HepG2 (cell line): ENCODE measurements around the gene C6orf132. TPM values are rescaled to one million over a fixed set of nuclear protein-coding genes. Genes with fewer than 3 reads are reported as not detected.

Source experiments
- ZBTB40 ChIP-seq, 2 experiments: fragments of 450-650 bp in 1 of 2; sonication (generic) in 1 of 2; formaldehyde crosslinking in 1 of 2; IDR thresholded peaks; 2 replicates each; pipeline versions ENCODE4 v1.6.1 to v1.8.0; 2016 to 2022; ENCODE audit warnings: antibody characterized with exemption in 1 of 2, mild to moderate bottlenecking in 1 of 2, missing genetic modification reagents in 1 of 2
- ZNF816 ChIP-seq: sonication (generic); formaldehyde crosslinking; IDR thresholded peaks from 2 replicates; pipeline ENCODE4 v1.8.0; 2022; ENCODE audit warnings: missing genetic modification reagents, mild to moderate bottlenecking, borderline replicate concordance
- polyA plus RNA-seq, 8 experiments: library from polyadenylated mRNA; depleted of rRNA in 3 of 8; stranded (reverse) in 7 of 8; unstranded in 1 of 8; fragments of >200 nt; fragmentation: Illumina TruSeq in 4 of 8; extraction: Trizol in 4 of 8; gene quantifications; 2 replicates each; pipeline versions ENCODE4 v1.2.1 to v1.2.3, GENCODE V29; 2011 to 2016; ENCODE audit warnings: low read depth in 4 of 8, missing spikeins in 1 of 8, mixed read lengths in 1 of 8; ENCODE audit not compliant: insufficient read depth in 1 of 8
- total RNA-seq, 5 experiments: library from RNA; depleted of rRNA; stranded (reverse); fragments of >200 nt; fragmentation: Illumina TruSeq; extraction: Trizol; gene quantifications; 2 replicates each; pipeline ENCODE4 v1.2.3, GENCODE V29; 2016; ENCODE audit warnings: low read depth in 1 of 5
- TF ChIP-seq, protein P1 (sequence below): sonication (generic); formaldehyde crosslinking; IDR thresholded peaks from 2 replicates; pipeline ENCODE4 v1.4.0; 2020; ENCODE audit warnings: mild to moderate bottlenecking, low read depth, missing genetic modification reagents
- TF ChIP-seq, protein P2 (sequence below): sonication (generic); formaldehyde crosslinking; IDR thresholded peaks from 2 replicates; pipeline ENCODE4 v1.5.0; 2020; ENCODE audit warnings: mild to moderate bottlenecking, missing genetic modification reagents, borderline replicate concordance

Gene C6orf132
- total and polyA plus RNA-seq, 2 of the 13 experiments (the other 11 are each of a cell fraction or from before 2014, with no cell fraction given), result 0.78 to 3.0 TPM

DNA sequence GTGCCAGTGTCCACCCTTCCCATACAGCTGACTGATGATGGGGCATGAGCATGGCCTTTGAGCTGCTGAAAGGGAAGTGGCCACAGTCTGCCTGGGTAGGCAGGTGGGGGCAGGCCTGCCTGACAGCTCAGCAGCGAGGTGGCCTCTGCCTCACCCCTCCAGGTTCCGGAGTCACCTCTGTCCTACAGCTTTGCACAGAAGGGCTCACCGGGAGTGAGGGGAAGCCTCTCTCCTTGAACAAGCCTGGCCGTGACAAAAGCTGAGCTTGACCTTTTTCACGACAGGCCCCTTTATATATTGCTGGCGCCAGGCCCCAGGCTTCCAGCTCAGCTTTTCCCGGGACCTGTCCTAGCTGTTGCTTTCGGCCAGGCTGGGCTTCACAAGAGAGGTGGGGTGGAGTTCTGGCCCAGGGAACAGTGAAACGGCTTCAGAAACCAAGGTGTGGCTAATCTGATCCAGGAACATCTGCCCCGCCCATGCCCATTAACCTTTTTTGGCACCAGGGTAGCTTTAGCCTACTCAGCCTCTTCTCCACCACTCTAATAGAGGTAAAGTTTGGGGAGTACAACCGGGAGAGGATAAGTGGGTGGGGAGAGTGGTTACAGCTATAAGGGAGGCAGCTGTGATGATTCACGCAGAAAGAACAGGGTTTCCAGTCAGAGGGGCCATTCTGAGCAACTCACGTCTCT lies 42.9 kb downstream of the C6orf132 start (continued):
- no peak for TF ChIP-seq ZBTB40 (IDR thresholded peaks at IDR 0.05)
- peak; percentile 28; the same call in 1 of the 2 replicates for TF ChIP-seq ZBTB40 (CRISPR knock-in tag; IDR thresholded peaks at IDR 0.05)
- TF ChIP-seq ZNF816 (CRISPR knock-in tag), result 0 out of 2 replicates have a peak, but pooled peaks have one; percentile 32
- TF ChIP-seq, protein P1, sequence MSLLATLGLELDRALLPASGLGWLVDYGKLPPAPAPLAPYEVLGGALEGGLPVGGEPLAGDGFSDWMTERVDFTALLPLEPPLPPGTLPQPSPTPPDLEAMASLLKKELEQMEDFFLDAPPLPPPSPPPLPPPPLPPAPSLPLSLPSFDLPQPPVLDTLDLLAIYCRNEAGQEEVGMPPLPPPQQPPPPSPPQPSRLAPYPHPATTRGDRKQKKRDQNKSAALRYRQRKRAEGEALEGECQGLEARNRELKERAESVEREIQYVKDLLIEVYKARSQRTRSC (CRISPR knock-in tag), result no peak
- TF ChIP-seq, protein P2, sequence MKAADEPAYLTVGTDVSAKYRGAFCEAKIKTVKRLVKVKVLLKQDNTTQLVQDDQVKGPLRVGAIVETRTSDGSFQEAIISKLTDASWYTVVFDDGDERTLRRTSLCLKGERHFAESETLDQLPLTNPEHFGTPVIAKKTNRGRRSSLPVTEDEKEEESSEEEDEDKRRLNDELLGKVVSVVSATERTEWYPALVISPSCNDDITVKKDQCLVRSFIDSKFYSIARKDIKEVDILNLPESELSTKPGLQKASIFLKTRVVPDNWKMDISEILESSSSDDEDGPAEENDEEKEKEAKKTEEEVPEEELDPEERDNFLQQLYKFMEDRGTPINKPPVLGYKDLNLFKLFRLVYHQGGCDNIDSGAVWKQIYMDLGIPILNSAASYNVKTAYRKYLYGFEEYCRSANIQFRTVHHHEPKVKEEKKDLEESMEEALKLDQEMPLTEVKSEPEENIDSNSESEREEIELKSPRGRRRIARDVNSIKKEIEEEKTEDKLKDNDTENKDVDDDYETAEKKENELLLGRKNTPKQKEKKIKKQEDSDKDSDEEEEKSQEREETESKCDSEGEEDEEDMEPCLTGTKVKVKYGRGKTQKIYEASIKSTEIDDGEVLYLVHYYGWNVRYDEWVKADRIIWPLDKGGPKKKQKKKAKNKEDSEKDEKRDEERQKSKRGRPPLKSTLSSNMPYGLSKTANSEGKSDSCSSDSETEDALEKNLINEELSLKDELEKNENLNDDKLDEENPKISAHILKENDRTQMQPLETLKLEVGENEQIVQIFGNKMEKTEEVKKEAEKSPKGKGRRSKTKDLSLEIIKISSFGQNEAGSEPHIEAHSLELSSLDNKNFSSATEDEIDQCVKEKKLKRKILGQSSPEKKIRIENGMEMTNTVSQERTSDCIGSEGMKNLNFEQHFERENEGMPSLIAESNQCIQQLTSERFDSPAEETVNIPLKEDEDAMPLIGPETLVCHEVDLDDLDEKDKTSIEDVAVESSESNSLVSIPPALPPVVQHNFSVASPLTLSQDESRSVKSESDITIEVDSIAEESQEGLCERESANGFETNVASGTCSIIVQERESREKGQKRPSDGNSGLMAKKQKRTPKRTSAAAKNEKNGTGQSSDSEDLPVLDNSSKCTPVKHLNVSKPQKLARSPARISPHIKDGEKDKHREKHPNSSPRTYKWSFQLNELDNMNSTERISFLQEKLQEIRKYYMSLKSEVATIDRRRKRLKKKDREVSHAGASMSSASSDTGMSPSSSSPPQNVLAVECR (CRISPR knock-in tag), result peak; percentile 46; the same call in 1 of the 2 replicates
